Caco-2 (cell line): ENCODE measurements around the gene ANKRD63. TPM values are rescaled to one million over a fixed set of nuclear protein-coding genes. Genes with fewer than 3 reads are reported as not detected.

ENCODE experiments used
- Bru-seq: library from RNA; stranded (reverse); fragments of 400-500 nt; gene quantifications from one replicate; lab custom pipeline; 2021; lab: Mats Ljungman, UMichigan
- BruChase-seq, 2 experiments: library from RNA; stranded (reverse); fragments of 400-500 nt; gene quantifications; one replicate each; lab custom pipeline; 2021; lab: Mats Ljungman, UMichigan
- BruUV-seq: library from RNA; stranded (reverse); fragments of 400-500 nt; replicated peaks from 2 replicates; lab custom pipeline; 2021; lab: Mats Ljungman, UMichigan
- CTCF ChIA-PET: fragments of 300-600 bp; sonication (Branson Sonifier 250); formaldehyde crosslinking; loops from one replicate; lab custom pipeline; 2022; ENCODE audit warnings: antibody characterized with exemption; lab: Charles Lee
- POLR2A ChIA-PET: fragments of 300-600 bp; sonication (Branson Sonifier 250); formaldehyde crosslinking; loops from one replicate; lab custom pipeline; 2022; ENCODE audit warnings: antibody characterized with exemption; lab: Charles Lee
- DNase-seq, 2 experiments: peaks; one replicate each; pipeline versions ENCODE4 v3.0.0 to v3.0.0-alpha.2; 2020 to 2022
- H3K27me3 ChIP-seq: replicated peaks from 2 replicates; pipeline ENCODE4 v1.6.0; 2011; ENCODE audit warnings: low read length; ENCODE audit not compliant: control insufficient read depth, insufficient read depth
- H3K36me3 ChIP-seq: 2 replicates; pipeline ENCODE4 v1.5.1; 2011; ENCODE audit warnings: low read length; ENCODE audit not compliant: control insufficient read depth, insufficient read depth
- H3K4me1 ChIP-seq: fragments of 250-450 bp; sonication (Bioruptor Pico); 2 replicates; pipeline ENCODE4 v1.5.1; 2020; ENCODE audit warnings: mild to moderate bottlenecking
- H3K4me3 ChIP-seq: 2 replicates; pipeline ENCODE4 v1.5.1; 2011; ENCODE audit warnings: low read depth, mild to moderate bottlenecking, control low read depth, low read length
- H3K9me3 ChIP-seq: fragments of 250-450 bp; sonication (Bioruptor Pico); 2 replicates; pipeline ENCODE4 v1.5.1; 2020; ENCODE audit warnings: mild to moderate bottlenecking, moderate library complexity
- H3K27ac Mint-ChIP-seq: one replicate; pipeline ENCODE4 v1.8.0; 2022; ENCODE audit warnings: mixed read lengths; ENCODE audit not compliant: unreplicated experiment
- H3K27me3 Mint-ChIP-seq: one replicate; pipeline ENCODE4 v1.8.0; 2022; ENCODE audit warnings: mixed read lengths; ENCODE audit not compliant: insufficient read depth, unreplicated experiment
- H3K36me3 Mint-ChIP-seq: one replicate; pipeline ENCODE4 v1.8.0; 2022; ENCODE audit warnings: mild to moderate bottlenecking, mixed read lengths; ENCODE audit not compliant: insufficient read depth, unreplicated experiment
- H3K4me1 Mint-ChIP-seq: one replicate; pipeline ENCODE4 v1.8.0; 2022; ENCODE audit warnings: low read depth, mixed read lengths; ENCODE audit not compliant: unreplicated experiment
- H3K4me3 Mint-ChIP-seq: one replicate; pipeline ENCODE4 v1.8.0; 2022; ENCODE audit warnings: mild to moderate bottlenecking, moderate library complexity, mixed read lengths; ENCODE audit not compliant: unreplicated experiment
- H3K9me3 Mint-ChIP-seq: one replicate; pipeline ENCODE4 v1.8.0; 2022; ENCODE audit warnings: mixed read lengths; ENCODE audit not compliant: unreplicated experiment
- intact Hi-C: fragments of 100-400 bp; cut with micrococcal nuclease; formaldehyde crosslinking; loops from one replicate; pipeline ENCODE4 v1.10.0; 2022; ENCODE audit not compliant: unreplicated experiment
- long read RNA-seq: library from polyadenylated mRNA; stranded (forward); transcript quantifications from one replicate; pipeline ENCODE4 v2.0.0, GENCODE V29; 2022
- total RNA-seq: library from RNA; stranded (reverse); gene quantifications from 2 replicates; pipeline ENCODE4 v1.2.3, GENCODE V29; 2022
- TF ChIP-seq, protein P1 (sequence below), 2 experiments: fragments of 200-600 bp in 1 of 2; IDR thresholded peaks; 1 replicate in 1 of 2; 2 replicates in 1 of 2; pipeline versions ENCODE4 v1.5.1 to v1.8.0; 2011 to 2022; ENCODE audit warnings: antibody characterized with exemption in 1 of 2, control low read depth in 1 of 2, inconsistent platforms in 1 of 2, low read depth in 1 of 2, low read length in 1 of 2, mild to moderate bottlenecking in 1 of 2, moderate library complexity in 1 of 2; ENCODE audit not compliant: insufficient read depth in 1 of 2, severe bottlenecking in 1 of 2, unreplicated experiment in 1 of 2

The ANKRD63 gene, protein sequence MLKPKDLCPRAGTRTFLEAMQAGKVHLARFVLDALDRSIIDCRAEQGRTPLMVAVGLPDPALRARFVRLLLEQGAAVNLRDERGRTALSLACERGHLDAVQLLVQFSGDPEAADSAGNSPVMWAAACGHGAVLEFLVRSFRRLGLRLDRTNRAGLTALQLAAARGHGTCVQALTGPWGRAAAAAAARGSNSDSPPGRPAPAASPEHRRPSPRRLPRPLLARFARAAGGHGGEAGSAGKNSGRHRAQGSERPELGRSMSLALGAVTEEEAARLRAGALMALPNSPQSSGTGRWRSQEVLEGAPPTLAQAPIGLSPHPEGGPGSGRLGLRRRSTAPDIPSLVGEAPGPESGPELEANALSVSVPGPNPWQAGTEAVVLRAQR
- total RNA-seq (0.28 and 0.79 TPM in 2 replicates), Bru-seq, nascent RNA (percentile 27 among the genes with signal in this experiment), BruChase-seq, experiment 1, labeled RNA remaining after a 2-hour chase (not detected), BruChase-seq, experiment 2, labeled RNA remaining after a 6-hour chase (percentile 18 among the genes with signal in this experiment)
- long read RNA-seq: 0 reads

DNA sequence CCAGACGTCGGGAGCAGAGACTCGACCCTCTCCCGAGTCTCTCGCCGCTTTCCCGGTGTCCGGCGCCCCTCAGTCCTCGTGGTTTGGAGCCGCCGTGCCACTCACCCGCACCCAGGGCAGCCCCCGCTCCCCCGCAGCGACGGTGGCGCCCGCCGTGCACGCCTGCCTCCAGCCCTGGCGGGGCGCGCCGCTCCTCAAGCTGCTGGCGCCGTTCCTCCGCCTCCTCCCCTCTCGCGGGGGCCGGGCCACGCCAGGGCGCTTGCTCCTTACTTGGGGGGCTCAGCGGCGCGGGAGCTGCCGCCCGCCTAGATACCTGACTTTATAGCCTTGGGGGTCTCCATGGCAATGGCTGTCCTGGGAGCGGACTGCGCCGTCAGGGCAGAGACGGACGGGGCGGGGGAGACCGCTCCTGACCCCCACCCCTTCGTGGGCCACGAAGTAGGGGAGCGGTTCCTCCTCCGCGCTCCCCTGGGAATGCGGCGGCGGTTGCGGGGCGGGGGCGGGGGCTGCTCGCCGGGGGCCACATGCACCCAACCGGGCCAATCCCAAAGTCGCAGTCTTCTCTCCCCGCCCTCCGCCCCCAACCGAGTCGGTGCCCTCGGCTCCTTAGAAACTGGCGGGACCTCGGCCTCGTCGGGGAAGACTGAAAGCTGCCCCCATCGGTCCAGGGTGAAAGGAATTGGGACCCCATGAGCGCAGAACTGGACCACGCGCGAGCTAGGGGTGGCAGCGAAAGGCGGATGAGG is at the start of gene ANKRD63:
ANKRD63 (minus strand) TSS at position 196 of the 746 bp plus-strand sequence. CDS start 478 bp downstream, outside the sequence.
- POLR2A ChIA-PET: no interaction called here

DNA sequence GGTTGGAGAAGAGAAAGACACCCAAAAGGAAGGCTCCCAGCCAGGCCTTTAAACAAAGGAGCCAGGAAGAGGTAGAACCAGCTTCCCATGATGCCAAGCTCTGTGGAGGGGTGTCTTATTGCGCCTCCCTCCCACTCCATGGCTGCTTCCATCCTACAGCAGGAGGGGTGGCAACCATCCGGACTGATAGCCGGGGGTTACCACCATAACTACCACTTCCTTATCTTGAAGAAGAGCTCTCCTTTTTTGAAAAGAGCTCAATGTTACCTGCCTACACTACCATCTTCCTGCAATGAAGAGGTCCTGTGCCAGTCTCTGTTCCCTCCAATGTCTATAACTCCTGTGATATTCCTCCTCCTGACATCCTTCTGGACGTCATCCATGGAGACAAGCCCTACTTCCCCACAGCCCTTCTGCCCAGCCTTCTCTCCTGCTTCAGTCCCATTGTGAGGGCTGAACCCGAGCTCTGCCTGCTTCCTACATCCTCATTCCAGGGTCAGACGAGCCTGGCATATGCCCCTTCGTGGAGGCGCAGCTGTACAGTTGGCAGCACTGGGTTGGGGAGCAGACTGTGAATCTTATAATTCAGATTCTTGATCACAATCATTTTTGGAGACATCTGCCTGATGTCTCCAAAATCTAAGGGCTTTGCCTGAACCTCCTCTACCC is 49.4 kb upstream of the ANKRD63 start:
- Mint-ChIP-seq H3K4me3 (no peak overlapping the region), H3K36me3 (no peaks in the 10 kb centered on the region), H3K27ac (no peak overlapping the region), H3K9me3 (no peaks in the 10 kb centered on the region), H3K27me3 (no peaks in the 10 kb centered on the region), H3K4me1 (peaks cover 24% of the 10 kb centered on the region)
- ChIA-PET CTCF (interaction anchor here (1.3 kb wide), 1 partner anchor 53 kb away, joined by 3 read pairs; no protein-coding TSS in a partner anchor), POLR2A (interaction anchor here (1.0 kb wide), 1 partner anchor 9 kb away, joined by 3 read pairs; no protein-coding TSS in a partner anchor)
- BruUV-seq: no TSS peak
- DNase-seq: no peak
- no peaks in the 10 kb centered on the region for H3K27me3 ChIP-seq
- no peaks in the 10 kb centered on the region for H3K36me3 ChIP-seq
- H3K4me1 ChIP-seq: peaks cover 27% of the 10 kb centered on the region
- TF ChIP-seq, protein P1, sequence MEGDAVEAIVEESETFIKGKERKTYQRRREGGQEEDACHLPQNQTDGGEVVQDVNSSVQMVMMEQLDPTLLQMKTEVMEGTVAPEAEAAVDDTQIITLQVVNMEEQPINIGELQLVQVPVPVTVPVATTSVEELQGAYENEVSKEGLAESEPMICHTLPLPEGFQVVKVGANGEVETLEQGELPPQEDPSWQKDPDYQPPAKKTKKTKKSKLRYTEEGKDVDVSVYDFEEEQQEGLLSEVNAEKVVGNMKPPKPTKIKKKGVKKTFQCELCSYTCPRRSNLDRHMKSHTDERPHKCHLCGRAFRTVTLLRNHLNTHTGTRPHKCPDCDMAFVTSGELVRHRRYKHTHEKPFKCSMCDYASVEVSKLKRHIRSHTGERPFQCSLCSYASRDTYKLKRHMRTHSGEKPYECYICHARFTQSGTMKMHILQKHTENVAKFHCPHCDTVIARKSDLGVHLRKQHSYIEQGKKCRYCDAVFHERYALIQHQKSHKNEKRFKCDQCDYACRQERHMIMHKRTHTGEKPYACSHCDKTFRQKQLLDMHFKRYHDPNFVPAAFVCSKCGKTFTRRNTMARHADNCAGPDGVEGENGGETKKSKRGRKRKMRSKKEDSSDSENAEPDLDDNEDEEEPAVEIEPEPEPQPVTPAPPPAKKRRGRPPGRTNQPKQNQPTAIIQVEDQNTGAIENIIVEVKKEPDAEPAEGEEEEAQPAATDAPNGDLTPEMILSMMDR (IDR thresholded peaks at IDR 0.05; ENCODE audit: insufficient read depth in 1 of 2, low read depth in 1 of 2, low read length in 1 of 2, severe bottlenecking in 1 of 2, unreplicated experiment in 1 of 2): no peak
- intact Hi-C loops: no loop called here
- H3K4me3 ChIP-seq: no peak overlapping the region
- H3K9me3 ChIP-seq: no peaks in the 10 kb centered on the region

More for the DNA sequence above, at the start of gene ANKRD63:
- no peak for DNase-seq
- H3K4me1 Mint-ChIP-seq: no peaks in the 10 kb centered on the region
- no TSS peak for BruUV-seq
- H3K4me3 Mint-ChIP-seq: peak within 1 kb of the TSS; percentile 72
- no peaks in the 10 kb centered on the region for H3K9me3 ChIP-seq
- TF ChIP-seq, protein P1 (IDR thresholded peaks at IDR 0.05; ENCODE audit: insufficient read depth in 1 of 2, low read depth in 1 of 2, low read length in 1 of 2, severe bottlenecking in 1 of 2, unreplicated experiment in 1 of 2): no peak
- H3K27me3 ChIP-seq: no peaks in the 10 kb centered on the region
- no peaks in the 10 kb centered on the region; the same call in 1 of the 2 replicates for H3K4me1 ChIP-seq
- H3K27me3 Mint-ChIP-seq: no peaks in the 10 kb centered on the region
- H3K9me3 Mint-ChIP-seq: no peaks in the 10 kb centered on the region
- intact Hi-C loops: loop anchor here (1.0 kb wide), 1 partner anchor 139 kb away; no protein-coding TSS in a partner anchor
- no peaks in the 10 kb centered on the region for H3K36me3 ChIP-seq
- H3K36me3 Mint-ChIP-seq: no peaks in the 10 kb centered on the region
- no peak within 1 kb of the TSS for H3K27ac Mint-ChIP-seq
- CTCF ChIA-PET: interaction anchor here (0.6 to 2.2 kb wide), 3 partner anchors 8 to 44 kb away, joined by 3 to 21 read pairs (median 4); no protein-coding TSS in a partner anchor
- peak within 1 kb of the TSS; percentile 63 for H3K4me3 ChIP-seq
